CD4-positive, alpha-beta T cell (primary cell): ENCODE measurements around the gene NBPF14. TPM values are rescaled to one million over a fixed set of nuclear protein-coding genes. Genes with fewer than 3 reads are reported as not detected.
"Not testable (repeated sequence)": the region's sequence is repeated elsewhere in the genome, so short reads cannot be mapped to it uniquely, and the experiment has no call there.

Experiments used
- ATAC-seq: fragments of 200-7000 bp; cut with Tn5 transposase; one replicate; pipeline ENCODE4 v1.10.0; 2022; ENCODE audit warnings: mild to moderate bottlenecking; ENCODE audit not compliant: poor library complexity
- CTCF ChIA-PET: fragments of 350-600 bp; sonication (Branson Sonifier 250); formaldehyde crosslinking; loops from one replicate; lab custom pipeline; 2021; ENCODE audit warnings: antibody characterized with exemption, inconsistent platforms; lab: Charles Lee
- POLR2A ChIA-PET: fragments of 350-600 bp; sonication (Branson Sonifier 250); formaldehyde crosslinking; loops from one replicate; lab custom pipeline; 2021; ENCODE audit warnings: antibody characterized with exemption, inconsistent platforms; lab: Charles Lee
- DNase-seq, 14 experiments: peaks; one replicate each; pipeline ENCODE4 v3.0.0-alpha.2; 2013 to 2020; ENCODE audit warnings: mixed read lengths in 2 of 14
- H3K27ac ChIP-seq, 2 donors: one replicate each; pipeline versions ENCODE4 v1.5.1 to v1.7.0; 2013; ENCODE audit warnings: low read length in 2 of 2, low read depth in 1 of 2, mild to moderate bottlenecking in 1 of 2
- H3K27me3 ChIP-seq, 2 experiments: 1 replicate in 1 of 2; 2 replicates in 1 of 2; pipeline versions ENCODE4 v1.6.1 to v1.7.0; 2013; ENCODE audit warnings: low read length in 2 of 2, control low read depth in 1 of 2, mild to moderate bottlenecking in 1 of 2, moderate library complexity in 1 of 2; ENCODE audit not compliant: insufficient read depth in 2 of 2, control insufficient read depth in 1 of 2
- H3K36me3 ChIP-seq: one replicate; pipeline ENCODE4 v1.6.1; 2013; ENCODE audit warnings: low read length, control low read depth; ENCODE audit not compliant: insufficient read depth
- H3K4me1 ChIP-seq: one replicate; pipeline ENCODE4 v1.6.1; 2013; ENCODE audit warnings: low read length, control low read depth; ENCODE audit not compliant: insufficient read depth
- H3K4me3 ChIP-seq: one replicate; pipeline ENCODE4 v1.5.1; 2013; ENCODE audit warnings: mild to moderate bottlenecking, low read length, moderate library complexity
- H3K9me3 ChIP-seq, 2 experiments: 1 replicate in 1 of 2; 2 replicates in 1 of 2; pipeline versions ENCODE4 v1.6.1 to v1.7.0; 2013; ENCODE audit warnings: low read length in 2 of 2, mild to moderate bottlenecking in 2 of 2, control low read depth in 1 of 2, moderate library complexity in 1 of 2; ENCODE audit not compliant: control insufficient read depth in 1 of 2, insufficient read depth in 1 of 2
- H3K27ac Mint-ChIP-seq: one replicate; pipeline ENCODE4 v1.8.0; 2020; ENCODE audit warnings: mixed read lengths
- H3K27me3 Mint-ChIP-seq: one replicate; pipeline ENCODE4 v1.8.0; 2021; ENCODE audit warnings: mixed read lengths
- H3K36me3 Mint-ChIP-seq: one replicate; pipeline ENCODE4 v1.8.0; 2021; ENCODE audit warnings: low read depth, mixed read lengths
- H3K4me1 Mint-ChIP-seq: one replicate; pipeline ENCODE4 v1.8.0; 2021; ENCODE audit warnings: low read depth, mixed read lengths
- H3K4me3 Mint-ChIP-seq: one replicate; pipeline ENCODE4 v1.8.0; 2020; ENCODE audit warnings: mild to moderate bottlenecking, mixed read lengths
- H3K9me3 Mint-ChIP-seq: one replicate; pipeline ENCODE4 v1.8.0; 2020; ENCODE audit warnings: mixed read lengths
- intact Hi-C, 2 experiments: fragments of 100-400 bp; cut with DNase I in 1 of 2; cut with micrococcal nuclease in 1 of 2; formaldehyde crosslinking; loops; one replicate each; pipeline versions ENCODE4 v1.15.1 to v1.9.0; 2023 to 2025; cut with DNase I, micrococcal nuclease
- total RNA-seq, 174 experiments: library from RNA in 2 of 174; stranded (reverse) in 2 of 174; gene quantifications; one replicate each; pipeline ENCODE4 v1.2.3 and lab custom pipeline; 2021 to 2026

NBPF14 gene
- total RNA-seq, 2 experiments from 2014 or later, result 12.9 to 14.6 TPM

DNA sequence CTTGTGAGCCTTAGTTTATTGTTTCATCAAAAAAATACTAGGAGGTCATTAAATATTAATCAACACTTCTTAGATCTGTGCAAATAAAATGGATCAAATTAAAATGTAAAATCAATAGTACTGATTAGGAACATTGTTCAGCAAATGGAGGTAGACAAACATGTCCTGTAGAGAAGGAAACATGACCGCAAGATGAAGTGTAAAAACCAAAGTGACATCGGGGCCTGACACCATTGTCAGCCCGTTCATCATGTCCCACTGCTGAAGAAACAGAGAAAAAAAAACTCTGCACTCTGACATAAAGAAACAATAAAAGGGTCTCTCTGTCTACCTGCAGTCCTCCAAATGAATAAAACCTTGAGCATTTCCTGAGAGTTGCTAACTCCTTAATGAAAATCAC is 81.5 kb downstream of the NBPF14 start:
- H3K4me1 ChIP-seq, H3K9me3 ChIP-seq, H3K27ac ChIP-seq, H3K36me3 Mint-ChIP-seq, H3K9me3 Mint-ChIP-seq, H3K36me3 ChIP-seq, POLR2A ChIA-PET, H3K27me3 Mint-ChIP-seq, CTCF ChIA-PET, H3K27me3 ChIP-seq, intact Hi-C loops, ATAC-seq, H3K27ac Mint-ChIP-seq, H3K4me3 ChIP-seq, H3K4me3 Mint-ChIP-seq: not testable (repeated sequence)
- H3K4me1 Mint-ChIP-seq, result peaks cover 14% of the 10 kb centered on the region
- DNase-seq, result peak in 1 of 14 experiments; percentile 41

DNA sequence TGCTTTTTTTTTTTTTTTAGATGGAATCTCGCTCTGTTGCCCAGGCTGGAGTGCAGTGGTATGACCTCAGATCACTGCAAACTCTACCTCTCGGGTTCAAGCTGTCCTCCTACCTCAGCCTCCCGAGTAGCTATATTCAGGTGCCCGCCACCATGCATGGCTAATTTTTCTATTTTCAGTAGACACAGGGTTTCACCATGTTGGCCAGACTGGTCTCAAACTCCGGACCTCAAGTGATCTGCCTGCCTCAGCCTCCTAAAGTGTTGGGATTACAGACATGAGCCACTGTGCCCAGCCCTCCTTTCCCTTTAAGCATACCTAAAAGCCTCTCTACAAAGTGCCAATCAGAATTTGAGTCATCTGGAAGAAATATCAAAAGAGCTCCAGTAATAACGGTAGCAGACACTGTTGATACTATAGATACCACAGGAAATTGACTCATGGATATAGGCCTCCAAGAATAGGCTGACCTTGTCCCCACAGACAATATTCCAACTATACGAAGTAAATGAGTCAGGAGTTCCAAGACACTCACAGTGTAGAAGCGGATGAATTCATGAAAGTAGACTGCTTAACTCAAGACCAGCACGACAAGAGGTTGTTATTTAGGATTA is 83.1 kb downstream of the NBPF14 start:
- H3K27ac Mint-ChIP-seq, H3K4me3 Mint-ChIP-seq, ATAC-seq, H3K9me3 Mint-ChIP-seq, H3K27me3 Mint-ChIP-seq, CTCF ChIA-PET, H3K4me1 ChIP-seq, H3K27me3 ChIP-seq, H3K36me3 ChIP-seq, H3K36me3 Mint-ChIP-seq, POLR2A ChIA-PET, H3K27ac ChIP-seq, H3K4me3 ChIP-seq, intact Hi-C loops, H3K9me3 ChIP-seq: not testable (repeated sequence)
- peaks cover 14% of the 10 kb centered on the region for H3K4me1 Mint-ChIP-seq
- DNase-seq, result peak in 1 of 14 experiments; percentile 7

DNA sequence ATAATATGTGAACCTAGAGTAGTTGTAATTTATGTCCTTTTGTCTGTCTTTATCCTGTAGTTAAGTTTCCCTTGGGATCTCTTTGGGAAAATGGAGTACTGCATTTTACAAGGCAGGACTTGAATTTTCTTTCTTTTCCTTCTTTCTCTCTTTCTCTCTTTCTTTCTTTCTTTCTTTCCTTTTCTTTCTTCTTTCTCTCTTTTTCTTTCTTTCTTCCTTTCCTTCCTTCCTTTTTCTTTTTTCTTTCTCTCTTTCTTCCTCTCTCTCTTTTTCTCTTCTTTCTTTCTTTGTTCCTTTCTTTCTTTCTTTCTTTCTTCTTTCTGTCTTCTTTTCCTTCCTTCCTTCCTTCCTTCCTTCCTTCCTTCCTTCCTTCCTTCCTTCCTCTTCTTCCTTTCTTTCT is 101.9 kb downstream of the NBPF14 start:
- H3K4me1 Mint-ChIP-seq, DNase-seq, H3K27ac Mint-ChIP-seq, CTCF ChIA-PET, H3K4me3 Mint-ChIP-seq, H3K4me3 ChIP-seq, H3K9me3 Mint-ChIP-seq, H3K36me3 ChIP-seq, H3K36me3 Mint-ChIP-seq, intact Hi-C loops, ATAC-seq, POLR2A ChIA-PET, H3K4me1 ChIP-seq, H3K9me3 ChIP-seq, H3K27me3 Mint-ChIP-seq, H3K27me3 ChIP-seq, H3K27ac ChIP-seq: not testable (repeated sequence)

DNA sequence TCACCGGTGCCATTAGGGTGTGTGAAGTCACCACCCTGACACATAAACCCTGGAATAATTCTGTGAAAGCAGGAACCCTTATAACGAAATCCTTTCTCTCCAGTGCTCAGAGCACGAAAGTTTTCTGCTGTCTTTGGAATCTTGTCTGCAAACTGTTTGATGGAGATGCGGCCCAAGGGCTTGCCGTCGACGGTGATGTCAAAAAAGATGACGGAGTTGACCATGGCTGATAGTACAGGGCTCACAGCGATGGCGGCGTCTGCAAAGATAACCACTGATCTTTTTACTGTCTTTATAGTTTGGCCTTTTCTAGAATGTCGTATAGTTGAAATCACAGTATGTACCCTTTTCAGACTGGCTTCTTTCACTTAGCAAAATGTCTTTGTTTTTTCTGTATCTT is 112.8 kb downstream of the NBPF14 start, which contains the start of gene PPIAL4G:
Gene PPIAL4G, minus strand, starts transcription at position 274 of the 400 bp plus-strand sequence. Its CDS starts 50 bp downstream, at position 224.
- POLR2A ChIA-PET, H3K9me3 ChIP-seq, H3K36me3 Mint-ChIP-seq, H3K4me1 ChIP-seq, H3K27ac ChIP-seq, H3K27me3 ChIP-seq, H3K4me3 ChIP-seq, intact Hi-C loops, H3K9me3 Mint-ChIP-seq, H3K4me1 Mint-ChIP-seq, ATAC-seq, H3K4me3 Mint-ChIP-seq, H3K27me3 Mint-ChIP-seq, H3K36me3 ChIP-seq, CTCF ChIA-PET: not testable (repeated sequence)
- DNase-seq, result peak in 1 of 14 experiments; percentile 2
- peak within 1 kb of the TSS; percentile 79 for H3K27ac Mint-ChIP-seq

Other genes with a start within 250 kb of the NBPF14 start
- gene PPIAL4G, start 112.7 kb downstream of the NBPF14 start, total RNA-seq, result under 1 TPM; 0.11 to 0.14 TPM
- gene NUDT4B, start 152.8 kb upstream of the NBPF14 start, total RNA-seq, result under 1 TPM in 1 of 2 experiments, not detected in 1; 0.42 TPM
- gene PDE4DIP, start 248.4 kb upstream of the NBPF14 start, total RNA-seq, result 10 to 100 TPM; 27.1 to 27.4 TPM